Heart right ventricle (tissue), 16 donors: ENCODE measurements around the gene PFN1. TPM values are rescaled to one million over a fixed set of nuclear protein-coding genes. Genes with fewer than 3 reads are reported as not detected.

Experiments used
- ATAC-seq, 8 donors: fragments of 200-7000 bp; cut with Tn5 transposase; one replicate each; pipeline ENCODE4 v1.9.1; 2020; ENCODE audit warnings: mild to moderate bottlenecking in 8 of 8, moderate library complexity in 8 of 8, moderate number of reproducible peaks in 1 of 8
- DNase-seq, 2 donors: peaks; one replicate each; pipeline ENCODE4 v3.0.0-alpha.2; 2020
- H3K27ac ChIP-seq, 10 donors: fragments of 200-600 bp; sonication (generic) in 2 of 10; one replicate each; pipeline versions ENCODE4 v1.5.0 to v1.8.0; 2020 to 2022; ENCODE audit warnings: mild to moderate bottlenecking in 3 of 10
- H3K27me3 ChIP-seq, 7 donors: fragments of 200-600 bp; one replicate each; pipeline ENCODE4 v1.8.0; 2021 to 2022; ENCODE audit warnings: mild to moderate bottlenecking in 2 of 7
- H3K36me3 ChIP-seq, 9 donors: fragments of 200-600 bp; sonication (generic) in 1 of 9; one replicate each; pipeline versions ENCODE4 v1.5.0 to v1.8.0; 2020 to 2022; ENCODE audit warnings: mild to moderate bottlenecking in 2 of 9
- H3K4me1 ChIP-seq, 9 donors: fragments of 200-600 bp; sonication (generic) in 1 of 9; one replicate each; pipeline versions ENCODE4 v1.5.0 to v1.8.0; 2020 to 2022; ENCODE audit warnings: mild to moderate bottlenecking in 4 of 9
- H3K4me3 ChIP-seq, 10 donors: fragments of 200-600 bp; sonication (generic) in 2 of 10; one replicate each; pipeline versions ENCODE4 v1.5.0 to v1.8.0; 2020 to 2022; ENCODE audit warnings: mild to moderate bottlenecking in 7 of 10, moderate library complexity in 2 of 10
- H3K9me3 ChIP-seq, 11 donors: fragments of 200-600 bp in 10 of 11; sonication (generic) in 2 of 11; one replicate each; pipeline versions ENCODE4 v1.5.0 to v1.8.0; 2013 to 2022; ENCODE audit warnings: mild to moderate bottlenecking in 2 of 11, control low read depth in 1 of 11, moderate library complexity in 1 of 11
- CTCF ChIP-seq, 9 donors: fragments of 200-600 bp; sonication (generic) in 2 of 9; IDR thresholded peaks; one replicate each; pipeline versions ENCODE4 v1.5.0 to v1.8.0; 2021 to 2022; ENCODE audit warnings: antibody characterized with exemption in 9 of 9, mild to moderate bottlenecking in 5 of 9, moderate library complexity in 1 of 9
- WGBS, 2 donors: extraction: QIAGEN DNeasy Blood & Tissue Kit; methylation state at CpG; one replicate each; pipeline ENCODE4 v1.1.7; 2013; ENCODE audit warnings: inconsistent platforms in 1 of 2; 5-methylcytosine and 5-hydroxymethylcytosine counted together
- intact Hi-C, 10 donors: fragments of 100-400 bp; cut with DNase I; formaldehyde crosslinking; loops; one replicate each; pipeline versions ENCODE4 v1.11.1 to v1.14.2; 2022
- polyA plus RNA-seq, 2 donors: library from polyadenylated mRNA; stranded (reverse); fragments of 200-250 nt; gene quantifications; one replicate each; pipeline ENCODE4 v1.2.3, GENCODE V29; 2013
- total RNA-seq, 10 donors: library from RNA; stranded (reverse); fragmentation: NEBNext Ultra II Directional in 3 of 10; extraction: Animal tissue kit (Norgen Biotek cat#: 25700) in 3 of 10; gene quantifications; one replicate each; pipeline versions ENCODE4 v1.2.1 to v1.2.4, GENCODE V29; 2021 to 2023
- donor health status: Arrhythmogenic right ventricular cardiomyopathy.
- donor health status: ischemic (EF 13 %, LVEDD 7.1; RV severe dilation, severe dysfunction).
- donor health status: healthy with polysubstance abuse.
- donor health status: DM: no; HTN: yes; CAD: no.
- donor health status: DM: no; HTN: no; CAD: no.
- donor health status: ischemic (EF 25% LVEDD 6.9; RV normal size, moderate dysfunction).
- donor health status: ischemic (EF 25% LVEDD 5.7; RV mildly dilated, moderate dysfunction).
- donor health status: healthy.
- donor health status: DM: yes; HTN: yes; CAD: no.
- donor health status: Ischemic cardiomyopathy.
- donor health status: ischemic (EF 35%, LVEDD 5.7; RV mildly dilated, moderate dysfunction).
- donor health status: nonischemic (EF 11% LVEDD 7.7; RV severe dilation, severe dysfunction).
- donor health status: DM: yes; HTN: yes; CAD: no.
- donor health status: PGD.
- donor health status: ischemic (EF 29% LVEDD 5.4; RV normal size, mild dysfunction).
- donor health status: nonischemic (EF 23%, LVEDD 6.1; RV moderate dilation, normal function).

PFN1 gene
- total and polyA plus RNA-seq, 12 donors, result 144 to 830 (median 161) TPM

- intact Hi-C loops, result loop anchor here in 2 of 10 donors (10.0 kb wide), 1 partner anchor 47 kb away; the partner anchor contains the start of gene CAMTA2 (in 2 of the 2)
- DNase-seq, result no peak
- peak overlapping the region in 1 of 10 donors; percentile 6 for H3K27ac ChIP-seq
- 90 to 94% methylated on average over 16 of the region's 16 CpGs for WGBS, 2 donors
- H3K36me3 ChIP-seq, result peaks cover 0 to 44% (median 11%) of the 10 kb centered on the region in 9 donors
- ATAC-seq, result no peak
- TF ChIP-seq CTCF (IDR thresholded peaks at IDR 0.05), result no peak
- H3K4me3 ChIP-seq, result no peak overlapping the region
- H3K27me3 ChIP-seq, result no peaks in the 10 kb centered on the region
- no peaks in the 10 kb centered on the region for H3K9me3 ChIP-seq
- peaks cover 20 to 57% (median 41%) of the 10 kb centered on the region in 9 donors for H3K4me1 ChIP-seq
Measured at GRCh38 chr17:4937553-4937952, 10.8 kb downstream of the PFN1 start.

DNA sequence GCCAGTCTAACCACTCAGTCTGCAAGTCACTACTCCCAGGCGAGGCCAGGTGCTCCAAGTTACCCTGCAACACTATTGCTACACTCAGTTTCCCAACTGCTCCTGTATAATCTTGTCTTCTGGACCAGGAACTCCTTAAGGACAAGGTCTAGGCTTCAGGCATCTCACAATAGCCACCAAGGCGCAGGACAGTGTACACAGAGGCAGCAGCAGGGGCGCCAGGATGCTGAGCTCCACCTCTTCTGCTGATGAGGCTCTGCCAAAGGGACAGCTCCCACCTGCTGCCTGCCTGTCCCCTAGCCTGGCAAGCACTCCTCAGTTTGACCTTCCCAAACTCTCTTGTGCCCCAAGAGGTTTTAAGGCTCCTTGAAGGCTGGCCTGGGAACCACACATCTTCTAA lies 11.9 kb downstream of the PFN1 start:
- Histone ChIP-seq H3K36me3 (peaks cover 0 to 35% (median 10%) of the 10 kb centered on the region in 9 donors), H3K27me3 (no peaks in the 10 kb centered on the region), H3K27ac (no peak overlapping the region), H3K9me3 (no peaks in the 10 kb centered on the region), H3K4me3 (no peak overlapping the region), H3K4me1 (peaks cover 19 to 53% (median 35%) of the 10 kb centered on the region in 9 donors)
- intact Hi-C loops, result loop anchor here in 2 of 10 donors (10.0 kb wide), 1 partner anchor 48 kb away; the partner anchor contains the start of gene CAMTA2 (in 2 of the 2)
- WGBS, 2 donors, result 83 to 85% methylated on average over 3 of the region's 3 CpGs
- no peak for TF ChIP-seq CTCF (IDR thresholded peaks at IDR 0.05)
- DNase-seq (no peak), ATAC-seq (no peak)

DNA sequence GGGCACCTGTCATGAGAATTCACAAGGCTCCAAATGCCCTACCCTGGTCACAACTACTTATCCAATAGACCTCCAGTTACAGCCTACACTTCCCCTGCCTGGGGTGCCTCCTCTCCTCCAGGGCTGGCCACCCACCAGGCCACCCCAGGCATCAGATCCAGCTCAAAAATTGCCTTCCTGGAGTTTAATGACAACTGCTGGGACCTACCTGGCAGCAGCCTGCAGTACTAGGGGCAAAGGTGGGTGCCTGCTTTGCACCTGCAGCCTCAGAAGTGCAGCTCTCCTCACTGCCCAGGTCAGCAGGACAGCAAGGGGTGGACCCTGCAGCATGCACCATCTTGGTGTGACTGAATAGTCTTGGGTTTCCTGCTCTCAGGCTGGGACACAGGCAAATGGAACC lies 12.7 kb downstream of the PFN1 start:
- intact Hi-C loops, result loop anchor here in 2 of 10 donors (10.0 kb wide), 1 partner anchor 49 kb away; the partner anchor contains the start of gene CAMTA2 (in 2 of the 2)
- Histone ChIP-seq H3K27me3 (no peaks in the 10 kb centered on the region), H3K36me3 (peaks cover 0 to 35% (median 10%) of the 10 kb centered on the region in 9 donors), H3K4me1 (peaks cover 15 to 46% (median 28%) of the 10 kb centered on the region in 9 donors), H3K9me3 (no peaks in the 10 kb centered on the region), H3K27ac (no peak overlapping the region), H3K4me3 (no peak overlapping the region)
- no peak for ATAC-seq
- DNase-seq, result no peak
- TF ChIP-seq CTCF (IDR thresholded peaks at IDR 0.05), result no peak

- Histone ChIP-seq H3K9me3 (no peaks in the 10 kb centered on the region), H3K4me3 (no peak overlapping the region), H3K27me3 (no peaks in the 10 kb centered on the region), H3K27ac (peak overlapping the region in 7 of 10 donors; percentile 13 to 65 (median 42)), H3K36me3 (peaks cover 0 to 35% (median 10%) of the 10 kb centered on the region in 9 donors), H3K4me1 (peaks cover 15 to 45% (median 26%) of the 10 kb centered on the region in 9 donors)
- WGBS, 2 donors, result 16 to 17% methylated on average over 14 of the region's 14 CpGs
- intact Hi-C loops, result loop anchor here in 2 of 10 donors (10.0 kb wide), 1 partner anchor 50 kb away; the partner anchor contains the start of gene CAMTA2 (in 2 of the 2)
- ATAC-seq, result peak; percentile 17 to 44 (median 38)
- DNase-seq, result peak in 1 of 2 donors; percentile 37
- TF ChIP-seq CTCF (IDR thresholded peaks at IDR 0.05), result peak in 5 of 9 donors; percentile 12 to 38 (median 32)
Measured at GRCh38 chr17:4934173-4934979, 14.0 kb downstream of the PFN1 start.
